ENCODE results near the gene PPP1R1B.
"Not testable (repeated sequence)": the region's sequence is repeated elsewhere in the genome, so short reads cannot be mapped to it uniquely, and the experiment has no call there.

Gene PPP1R1B

GRCh38 chr17:39626171-39627046, at the start of gene PPP1R1B:
Gene PPP1R1B, plus strand, starts transcription at chr17:39626952. Its CDS starts 441 bp downstream, at chr17:39627393.
- no peak for DNase-seq (ENCODE audit: low read depth in 3 of 3, low spot score in 1 of 3)

- DNase-seq (ENCODE audit: low read depth in 3 of 3, low spot score in 1 of 3), result no peak
These were observed 48.5 kb upstream of the PPP1R1B start for GRCh38 chr17:39578272-39578671.

- DNase-seq (ENCODE audit: low read depth in 3 of 3, low spot score in 1 of 3), result no peak
These were observed 47.3 kb upstream of the PPP1R1B start for GRCh38 chr17:39579318-39580081.

- DNase-seq (ENCODE audit: low read depth in 3 of 3, low spot score in 1 of 3), result no peak
These were observed 46.7 kb upstream of the PPP1R1B start for GRCh38 chr17:39580082-39580468.

- no peak for DNase-seq (ENCODE audit: low read depth in 3 of 3, low spot score in 1 of 3)
These were observed 45.5 kb upstream of the PPP1R1B start for GRCh38 chr17:39581071-39581758.

DNA sequence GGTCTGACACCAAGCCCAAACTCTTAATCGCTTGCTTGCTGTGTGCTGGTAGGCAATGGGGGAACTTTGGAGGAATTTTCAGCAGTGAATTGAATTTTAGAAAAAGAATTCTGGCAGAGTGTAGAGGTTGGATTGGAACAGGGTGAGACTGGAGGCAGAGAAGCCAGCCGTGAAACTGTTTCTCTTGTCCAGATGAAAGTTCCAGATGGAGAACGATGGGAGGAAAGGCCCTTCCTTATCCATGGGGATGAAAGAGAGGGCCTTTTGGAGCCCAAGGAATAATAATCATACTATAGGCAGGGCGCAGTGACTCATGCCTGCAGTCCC, 45.0 kb upstream of the PPP1R1B start:
- DNase-seq (ENCODE audit: low read depth in 3 of 3, low spot score in 1 of 3), result no peak

DNA sequence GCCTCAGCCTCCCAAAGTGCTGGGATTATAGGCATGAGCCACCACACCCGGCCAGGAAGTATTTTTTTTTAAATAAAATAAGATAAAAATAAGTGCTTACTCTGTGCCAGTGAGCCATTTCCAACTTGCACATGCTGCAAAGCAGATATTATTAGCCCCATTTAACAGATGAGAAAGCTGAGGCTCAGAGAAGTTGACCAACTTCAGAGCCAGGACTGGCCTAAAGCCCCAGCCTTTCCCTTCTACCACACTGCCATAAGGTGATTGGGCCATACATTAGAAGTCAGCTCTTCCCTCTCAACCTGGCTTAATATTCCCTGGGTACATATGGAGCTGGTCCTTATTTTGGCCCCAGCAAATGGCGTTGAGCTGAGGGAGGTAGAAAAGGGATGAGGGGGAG, 44.1 kb upstream of the PPP1R1B start:
- DNase-seq (ENCODE audit: low read depth in 3 of 3, low spot score in 1 of 3), result no peak

DNA sequence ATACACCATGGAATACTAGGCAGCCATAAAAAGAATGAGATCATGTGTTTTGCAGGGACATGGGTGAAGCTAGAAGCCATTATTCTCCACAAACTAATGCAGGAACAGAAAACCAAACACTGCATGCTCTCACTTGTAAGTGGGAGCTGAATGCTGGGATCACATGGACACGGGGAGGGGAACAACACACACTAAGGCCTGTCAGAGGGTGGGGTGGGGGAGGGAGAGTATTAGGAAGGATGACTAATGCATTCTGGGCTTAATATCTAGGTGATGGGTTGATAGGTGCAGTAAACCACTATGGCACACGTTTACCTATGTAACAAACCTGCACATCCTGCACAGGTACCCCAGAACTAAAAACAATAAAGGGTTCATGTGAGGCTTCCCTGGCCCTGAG, 36.6 kb upstream of the PPP1R1B start:
- not testable (repeated sequence) for DNase-seq (ENCODE audit: low read depth in 3 of 3, low spot score in 1 of 3)

- no peak for DNase-seq (ENCODE audit: low read depth in 3 of 3, low spot score in 1 of 3)
These were observed 34.5 kb upstream of the PPP1R1B start for GRCh38 chr17:39591958-39592954.

- DNase-seq (ENCODE audit: low read depth in 3 of 3, low spot score in 1 of 3), result no peak
These were observed 33.4 kb upstream of the PPP1R1B start for GRCh38 chr17:39593371-39593770.

DNA sequence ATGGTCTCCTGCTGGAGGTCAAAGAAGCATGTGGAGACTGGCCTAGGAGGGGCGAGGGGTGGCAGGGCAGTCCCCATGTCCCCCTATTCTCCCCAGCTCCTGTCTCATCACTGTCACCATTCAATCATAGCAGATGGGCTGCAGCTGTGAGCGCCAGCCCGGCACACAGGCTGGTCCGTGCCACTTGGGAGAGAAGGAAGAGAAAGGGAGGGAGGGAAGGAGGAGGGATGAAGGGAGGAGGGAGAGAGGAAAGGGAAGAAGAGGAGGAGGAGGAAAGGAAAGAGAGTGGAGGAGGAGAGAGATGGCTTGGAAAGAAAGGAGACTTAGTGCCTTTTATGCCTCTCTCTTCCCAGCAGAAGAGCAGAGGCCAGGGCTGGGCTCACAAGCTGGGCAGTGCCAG, 31.5 kb upstream of the PPP1R1B start:
- no peak for DNase-seq (ENCODE audit: low read depth in 3 of 3, low spot score in 1 of 3)

DNA sequence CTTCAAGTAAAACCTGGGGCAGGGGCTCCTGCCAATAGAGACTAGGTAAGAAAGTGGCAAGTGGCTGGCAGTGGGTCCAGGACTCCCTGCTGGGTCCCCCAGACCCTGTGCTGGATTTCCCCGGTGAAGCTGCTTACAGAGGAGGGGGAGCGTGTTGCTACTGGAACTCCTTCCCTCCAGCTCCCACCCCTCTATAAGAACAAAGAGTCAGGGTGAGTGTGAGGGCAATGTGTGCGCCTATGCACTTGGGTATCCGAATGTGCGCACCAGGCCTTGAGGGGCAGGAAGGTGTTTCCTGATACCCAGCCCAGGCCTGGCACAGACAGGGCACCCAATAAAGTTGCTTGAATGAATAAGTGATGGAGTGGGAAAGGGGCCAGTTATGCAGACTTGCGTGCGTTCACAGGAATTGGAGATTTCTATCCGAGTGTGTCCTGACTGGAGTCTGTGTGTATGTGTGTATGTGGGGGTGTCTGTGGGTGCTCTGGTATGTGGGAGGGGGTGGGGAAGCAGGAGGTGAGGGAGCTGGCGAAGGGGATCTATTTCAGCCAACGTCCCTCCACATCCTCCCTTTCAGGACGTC, 30.7 kb upstream of the PPP1R1B start:
- DNase-seq (ENCODE audit: low read depth in 3 of 3, low spot score in 1 of 3), result no peak

DNA sequence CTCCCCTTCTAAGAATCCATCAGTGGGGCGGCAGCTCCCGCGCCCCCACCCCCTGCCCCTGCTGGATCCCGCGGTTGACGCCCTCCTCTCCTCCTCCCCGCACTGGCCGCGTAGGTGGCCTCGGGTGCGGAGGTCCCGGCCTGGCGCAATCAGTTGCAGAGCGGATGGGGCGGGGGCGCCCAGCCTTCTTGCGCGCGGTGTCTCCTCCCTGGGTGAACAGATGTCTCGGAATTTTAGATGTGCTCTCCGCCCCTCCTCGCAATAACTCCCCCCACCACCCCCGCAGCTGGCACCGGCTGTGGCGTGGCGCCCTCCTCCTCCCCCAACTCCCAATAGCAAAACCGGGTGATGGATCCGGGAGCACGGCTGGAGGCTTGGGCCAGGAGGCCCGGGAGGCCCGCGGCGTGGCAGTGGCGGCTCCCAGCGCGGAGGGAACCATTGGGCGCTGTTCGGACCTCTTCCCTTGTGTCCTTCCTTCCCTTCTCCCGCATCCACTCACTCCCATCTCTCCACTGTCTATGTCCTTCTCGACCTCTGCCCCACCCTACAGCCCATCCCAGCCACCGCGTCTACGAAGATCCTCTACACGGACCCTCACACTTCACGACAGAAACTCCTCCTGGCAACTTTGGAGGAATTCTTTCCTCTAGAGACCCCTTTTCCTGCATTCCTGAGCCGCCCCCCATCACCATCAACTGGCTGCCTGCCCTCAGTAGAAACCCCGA, 30.0 kb upstream of the PPP1R1B start:
- no peak for DNase-seq (ENCODE audit: low read depth in 3 of 3, low spot score in 1 of 3)

- no peak for DNase-seq (ENCODE audit: low read depth in 3 of 3, low spot score in 1 of 3)
These were observed 29.2 kb upstream of the PPP1R1B start for GRCh38 chr17:39597372-39598046.

GRCh38 chr17:39598047-39598481, 28.7 kb upstream of the PPP1R1B start:
- DNase-seq (ENCODE audit: low read depth in 3 of 3, low spot score in 1 of 3), result no peak

- DNase-seq (ENCODE audit: low read depth in 3 of 3, low spot score in 1 of 3), result no peak
These were observed 28.1 kb upstream of the PPP1R1B start for GRCh38 chr17:39598630-39599003.

DNA sequence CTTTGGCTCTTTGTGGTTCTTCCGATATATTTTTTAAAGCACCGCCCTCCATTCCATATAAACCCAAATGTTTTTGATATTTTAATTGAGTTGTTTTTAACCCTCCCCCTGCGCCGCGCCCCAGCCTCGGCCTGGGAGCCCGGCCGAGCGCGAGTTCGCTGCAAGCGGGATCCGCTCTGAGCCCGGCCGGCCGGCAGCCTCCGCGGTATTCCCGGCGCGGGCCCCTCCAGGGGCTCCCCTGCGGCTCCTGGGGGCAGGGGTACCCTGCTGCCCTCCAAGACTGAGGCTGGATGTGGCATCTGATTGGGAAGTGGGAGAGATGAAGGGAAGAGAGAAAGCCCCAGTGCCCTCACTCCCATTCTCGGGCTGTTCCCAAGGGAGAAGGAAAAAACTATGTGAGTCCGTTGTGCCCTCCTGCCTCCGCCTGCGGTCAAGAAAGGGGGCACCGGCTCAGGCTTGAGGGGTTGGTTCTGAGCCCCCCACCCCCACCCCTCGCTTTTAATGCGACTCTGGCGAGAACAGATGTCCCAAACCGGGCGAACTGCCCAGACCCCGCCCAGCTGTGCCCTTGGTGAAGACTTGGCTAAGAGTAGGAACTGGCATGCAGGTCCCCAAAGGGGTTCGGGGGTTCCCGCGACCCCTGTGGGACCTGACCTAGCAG, 27.6 kb upstream of the PPP1R1B start:
- no peak for DNase-seq (ENCODE audit: low read depth in 3 of 3, low spot score in 1 of 3)

- DNase-seq (ENCODE audit: low read depth in 3 of 3, low spot score in 1 of 3), result no peak
These were observed 27.0 kb upstream of the PPP1R1B start for GRCh38 chr17:39599665-39600231.
